HuH-7.5 (cell line): ENCODE data around the gene APMAP.
"Not testable (repeated sequence)": the region's sequence is repeated elsewhere in the genome, so short reads cannot be mapped to it uniquely, and the experiment has no call there.

Experiments used
- DNase-seq: peaks from one replicate; pipeline ENCODE4 v3.0.0; 2011; ENCODE audit warnings: low spot score

The APMAP gene

DNA sequence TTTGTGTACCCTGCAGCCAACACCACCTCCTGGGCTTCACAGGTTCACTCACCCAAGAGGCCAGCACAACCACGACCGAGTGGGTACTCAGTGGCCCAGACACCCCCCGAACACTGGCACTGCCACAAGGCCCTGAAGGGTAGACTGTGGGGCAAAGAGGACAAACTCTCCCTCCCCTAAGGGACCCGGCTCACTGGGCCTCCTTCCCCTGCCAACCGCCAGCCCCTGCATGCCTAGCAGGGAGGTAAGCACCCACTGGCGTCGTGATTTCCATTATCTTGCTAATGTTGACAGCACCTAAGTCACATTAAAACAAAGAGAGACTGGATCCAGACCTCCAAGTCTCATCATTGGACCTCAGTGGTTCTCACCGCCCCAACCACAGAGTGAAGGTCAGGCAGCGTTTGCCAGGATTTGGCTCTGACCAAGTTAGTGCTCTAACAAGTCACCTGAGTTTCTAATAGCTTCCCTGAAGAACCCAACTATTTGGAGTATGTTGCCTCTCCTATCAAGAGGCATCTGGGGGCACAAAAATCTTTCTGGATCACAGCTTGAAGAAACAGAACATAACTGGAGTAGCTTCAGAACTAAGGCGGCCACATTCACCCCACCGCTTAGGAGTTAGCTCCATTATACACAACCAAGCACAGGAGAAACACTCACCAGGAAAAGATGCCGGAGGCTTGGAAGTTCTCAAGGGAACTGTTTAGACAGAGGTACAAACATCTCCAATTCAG, 14.0 kb upstream of the APMAP start:
- no peak for DNase-seq

GRCh38 chr20:25005661-25006060, 13.1 kb upstream of the APMAP start:
- DNase-seq = no peak

- no peak for DNase-seq
Measured at GRCh38 chr20:25005220-25005619, 12.7 kb upstream of the APMAP start.

GRCh38 chr20:25003002-25003401, 10.5 kb upstream of the APMAP start:
- DNase-seq = no peak

DNA sequence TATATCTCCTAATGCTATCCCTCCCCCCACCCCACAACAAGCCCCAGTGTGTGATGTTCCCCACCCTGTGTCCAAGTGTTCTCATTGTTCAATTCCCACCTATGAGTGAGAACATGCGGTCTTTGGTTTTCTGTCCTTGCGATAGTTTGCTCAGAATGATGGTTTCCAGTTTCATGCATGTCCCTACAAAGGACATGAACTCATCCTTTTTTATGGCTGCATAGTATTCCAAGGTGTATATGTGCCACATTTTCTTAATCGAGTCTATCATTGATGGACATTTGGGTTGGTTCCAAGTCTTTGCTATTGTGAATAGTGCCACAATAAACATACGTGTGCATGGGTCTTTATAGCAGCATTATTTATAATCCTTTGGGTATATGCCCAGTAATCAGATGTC, 8.8 kb upstream of the APMAP start:
- DNase-seq = not testable (repeated sequence)

GRCh38 chr20:25000268-25000801, 7.8 kb upstream of the APMAP start:
- DNase-seq = no peak

DNA sequence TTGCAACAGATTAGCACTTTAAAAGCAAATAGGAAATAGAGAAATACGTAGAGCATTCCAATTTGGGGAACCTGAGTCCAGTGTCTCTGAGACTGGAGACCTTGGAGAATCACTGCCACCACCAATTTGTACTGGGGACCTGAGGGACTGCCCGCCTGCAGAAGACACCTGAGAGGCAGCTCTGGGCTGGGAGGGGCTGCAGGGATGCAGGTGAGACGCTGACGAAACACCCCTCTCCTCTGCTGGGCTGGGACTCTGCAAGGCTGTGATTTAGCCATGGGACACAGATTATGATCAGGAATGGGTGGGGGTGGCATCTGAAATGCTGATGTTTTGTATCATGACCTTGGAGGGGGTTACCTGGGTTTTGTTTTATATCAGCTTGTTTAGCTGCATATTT, 7.0 kb upstream of the APMAP start:
- no peak for DNase-seq

DNA sequence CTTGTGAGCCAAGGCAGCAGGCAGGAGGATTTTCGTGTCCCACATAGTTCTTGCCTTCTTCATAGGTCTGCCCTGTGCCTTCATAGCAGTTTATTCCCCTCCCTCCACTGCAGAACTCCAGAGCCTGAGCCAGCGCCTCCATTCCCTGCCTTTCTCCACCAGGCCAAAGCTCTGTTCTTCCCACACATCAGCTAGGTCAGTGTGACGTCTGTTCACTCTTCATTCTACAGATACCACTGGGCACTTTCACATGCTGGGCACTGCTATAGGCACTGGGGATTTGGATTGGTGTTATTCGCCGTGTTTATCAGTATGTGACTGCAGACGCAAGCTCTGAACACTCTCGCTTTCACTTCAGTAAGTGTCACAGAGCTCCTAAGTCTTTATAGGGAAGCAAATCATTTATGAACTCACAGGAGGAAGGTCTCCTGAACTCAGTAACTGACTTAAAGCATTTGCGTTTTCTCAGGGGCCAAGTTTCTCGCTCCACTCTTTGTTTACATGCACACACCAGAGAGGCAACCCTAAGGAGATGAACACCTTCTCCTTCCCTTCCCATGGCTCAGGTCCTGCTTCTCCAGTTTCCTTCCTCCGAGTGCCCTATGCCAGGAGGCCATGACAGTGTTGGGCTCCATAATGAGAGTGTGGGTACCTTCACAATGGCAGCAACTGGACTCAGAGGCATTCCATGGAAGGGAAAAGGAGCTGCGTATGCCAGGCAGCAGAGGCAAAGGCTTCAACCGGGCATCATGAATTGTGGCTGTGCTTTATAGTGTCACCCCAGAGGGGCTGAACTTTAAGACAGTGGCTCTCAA, 6.3 kb upstream of the APMAP start:
- no peak for DNase-seq

GRCh38 chr20:24998121-24998520, 5.6 kb upstream of the APMAP start:
- no peak for DNase-seq

DNA sequence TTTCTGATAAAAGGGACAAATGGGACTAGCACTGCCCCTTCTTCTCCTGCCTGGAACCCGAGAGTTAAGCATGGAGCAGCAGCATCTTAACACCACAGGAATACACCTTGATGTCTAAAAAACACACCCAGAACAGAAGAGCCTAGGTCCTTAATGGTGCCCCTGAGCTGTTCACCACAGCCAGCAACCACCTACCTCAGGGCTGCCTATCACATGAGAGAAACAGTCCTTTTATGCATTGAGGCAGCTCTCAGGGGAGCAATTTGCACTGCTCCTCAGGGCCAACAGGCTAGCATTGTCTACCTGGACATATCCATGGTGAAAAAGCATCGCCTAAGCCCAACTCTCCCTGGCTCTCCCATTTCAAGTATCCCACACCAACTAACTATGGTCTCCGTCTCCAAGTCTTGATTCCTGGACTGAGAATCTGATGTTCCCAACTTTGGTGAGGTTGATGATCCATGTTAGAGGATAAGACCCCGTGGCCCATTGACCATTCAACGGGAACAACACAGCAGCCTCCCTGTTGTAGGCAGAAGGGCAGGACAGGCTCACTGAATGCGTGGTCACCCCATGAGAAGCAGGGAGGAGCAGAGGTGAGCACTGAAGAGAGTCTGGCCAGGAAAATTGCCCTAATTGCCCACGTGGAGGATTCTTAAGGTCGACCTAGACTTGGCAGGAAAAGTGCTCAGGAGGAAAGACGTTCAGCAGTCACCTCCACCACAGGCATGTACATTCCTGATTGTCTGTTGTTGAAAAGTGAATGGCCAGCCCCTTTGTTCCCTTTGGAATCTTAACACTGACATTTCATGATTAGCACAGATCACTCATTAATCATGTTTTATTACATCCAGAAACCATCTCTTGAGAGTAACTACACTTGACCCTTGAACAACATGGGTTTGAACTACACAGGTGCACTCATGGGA, 4.2 kb upstream of the APMAP start:
- no peak for DNase-seq

GRCh38 chr20:24995741-24996448, 3.3 kb upstream of the APMAP start:
- DNase-seq = no peak

GRCh38 chr20:24994470-24995368, 2.2 kb upstream of the APMAP start:
- peak; percentile 85 for DNase-seq

DNA sequence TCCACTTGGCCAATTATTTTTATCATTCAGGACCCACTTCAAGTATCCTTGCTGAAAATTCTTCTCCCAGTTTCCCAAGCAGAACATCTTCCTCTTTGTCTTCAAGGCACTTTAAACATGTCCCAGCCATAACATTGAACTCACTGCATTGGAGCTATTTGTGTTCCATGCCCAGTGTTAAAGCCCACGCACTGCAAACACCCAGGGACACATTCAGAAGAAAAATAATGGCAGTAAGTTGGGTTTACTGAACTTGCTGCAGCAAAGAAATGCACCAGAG, 1.6 kb upstream of the APMAP start:
- no peak for DNase-seq

DNA sequence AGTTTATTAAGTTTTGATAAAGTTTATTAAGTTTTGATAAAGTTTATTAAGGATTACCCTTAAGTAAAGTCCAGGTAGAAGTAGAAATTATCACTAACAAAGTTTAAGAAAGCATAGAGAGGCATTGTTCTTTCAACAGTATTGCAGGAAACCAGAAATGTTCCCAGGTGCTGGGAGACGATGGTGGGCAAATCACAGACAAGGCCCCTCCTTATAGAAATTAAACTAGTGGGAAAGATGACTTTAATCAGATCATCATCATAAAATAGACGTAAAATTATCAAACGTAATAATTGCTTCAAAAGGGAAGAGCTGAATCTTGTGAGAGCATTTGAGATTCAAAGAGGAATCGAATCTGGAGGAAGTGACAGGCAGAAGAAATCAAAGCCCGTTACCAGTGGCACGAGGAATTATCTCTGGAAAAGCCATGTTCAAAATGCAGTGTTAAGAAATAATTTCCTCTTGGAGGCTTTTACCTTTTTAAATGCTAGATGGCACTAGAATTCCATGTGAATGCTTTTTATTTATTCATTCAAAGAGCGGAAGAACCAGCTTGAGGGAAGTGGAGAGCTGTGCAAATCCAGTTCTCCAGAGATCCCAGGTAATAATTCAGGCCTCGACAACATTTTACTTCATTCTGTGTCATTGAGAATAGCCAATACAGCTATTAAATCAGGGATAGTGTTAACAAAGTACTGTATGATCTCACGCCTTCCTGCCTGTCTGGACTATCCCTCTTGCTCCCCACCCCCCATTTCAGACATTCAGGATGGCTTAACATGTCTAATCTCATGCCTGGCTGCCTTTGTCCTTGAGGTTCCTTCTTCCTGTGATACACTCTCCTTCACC, 1.0 kb upstream of the APMAP start:
- DNase-seq = no peak

DNA sequence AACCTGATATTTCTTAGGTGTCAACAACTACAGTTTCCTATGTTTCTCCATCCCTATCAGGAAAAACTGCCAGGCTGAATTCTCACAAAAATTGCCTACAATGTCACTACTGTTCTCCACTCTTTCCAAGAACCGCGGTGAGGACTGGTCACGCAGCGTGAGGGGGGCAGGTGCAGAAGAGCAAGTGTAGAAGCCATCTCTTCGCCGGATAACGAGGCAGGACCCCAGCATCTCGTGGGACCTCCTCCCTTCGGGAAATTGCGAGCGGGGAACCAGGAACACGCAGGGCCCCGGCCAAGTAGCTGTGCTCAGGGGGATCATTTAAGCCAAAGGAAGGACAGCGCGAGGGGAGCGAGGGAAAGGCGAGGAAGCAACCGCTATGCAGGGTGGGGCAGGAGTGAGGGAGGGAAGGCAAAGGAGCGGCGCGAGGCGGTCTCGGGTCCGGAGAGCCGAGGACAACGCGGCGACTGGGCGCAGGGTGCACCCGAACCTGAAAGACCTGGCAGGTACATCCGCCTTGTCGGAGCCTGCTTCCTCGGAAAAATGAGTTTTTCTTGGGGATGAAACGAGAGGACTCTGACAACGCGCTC, 559 bp downstream of the APMAP start:
- DNase-seq = peak; percentile 40

DNA sequence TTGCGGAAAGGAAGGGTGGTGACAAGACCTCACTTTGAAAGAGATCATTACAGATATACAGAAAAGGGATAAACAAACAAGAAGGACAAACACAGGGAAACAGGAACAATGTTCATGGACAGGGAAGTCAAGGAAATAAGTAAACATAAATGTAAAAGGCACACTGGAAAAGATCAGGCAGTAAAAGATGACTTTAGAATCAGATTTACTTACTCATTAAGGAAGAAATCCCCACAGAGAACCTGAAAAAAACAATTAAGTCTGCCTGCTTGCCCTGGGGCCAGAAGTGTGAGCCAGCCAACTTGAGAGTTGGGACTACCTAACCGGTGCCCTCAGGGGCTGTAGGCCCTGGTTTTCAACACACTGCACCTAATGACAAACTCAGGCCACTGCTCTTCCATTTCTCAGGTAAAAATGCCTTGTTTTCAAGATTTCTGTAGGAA, 1.7 kb downstream of the APMAP start:
- DNase-seq = no peak

- no peak for DNase-seq
Measured at GRCh38 chr20:24989162-24989561, 3.4 kb downstream of the APMAP start.

DNA sequence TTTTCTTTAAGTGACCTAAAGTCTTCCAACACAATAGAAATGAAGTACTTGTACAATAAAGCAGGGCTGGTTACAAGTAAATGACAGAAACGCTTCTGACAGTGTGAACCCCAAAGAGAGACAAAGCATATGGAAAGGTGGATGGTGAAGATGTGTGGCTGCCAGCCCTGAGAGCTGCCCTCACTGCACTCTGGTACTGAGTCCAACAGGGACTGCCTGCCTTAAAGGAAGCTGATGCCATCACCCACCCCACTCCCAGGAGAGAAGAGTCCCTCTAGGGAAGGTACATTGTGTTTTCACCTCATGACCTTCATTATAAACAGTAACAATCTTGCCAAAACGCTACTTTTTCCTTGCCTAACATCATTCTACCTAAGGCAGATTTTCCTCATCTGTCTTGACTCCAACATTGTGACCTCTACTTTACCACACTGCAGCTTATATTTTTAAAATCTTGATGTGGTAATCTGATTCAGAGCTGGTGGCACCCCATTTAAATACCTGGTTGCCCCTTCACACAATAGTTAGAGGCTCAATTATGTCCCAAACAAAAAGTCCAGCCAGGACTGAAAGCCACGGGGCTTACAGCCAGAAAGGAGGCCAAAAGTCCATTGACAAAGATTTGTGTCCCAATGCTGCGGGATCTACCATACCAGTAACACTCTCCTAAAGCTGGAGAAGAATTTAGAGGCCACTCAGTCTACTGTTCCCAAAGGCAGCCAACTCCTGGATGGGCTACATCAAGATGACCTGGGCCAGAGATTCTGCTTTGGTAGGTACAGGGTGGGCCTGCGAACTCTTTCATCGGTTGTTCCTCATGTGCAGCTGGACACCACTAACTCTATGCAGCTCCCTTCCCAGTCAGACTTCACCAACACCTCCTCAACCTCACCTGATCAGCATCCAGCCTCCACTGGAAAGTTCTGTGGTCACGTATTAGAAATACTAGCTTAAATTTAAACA, 4.4 kb downstream of the APMAP start:
- no peak for DNase-seq
